Neural cell (in vitro differentiated cells): ENCODE data around the gene EYA3. TPM values are rescaled to one million over a fixed set of nuclear protein-coding genes. Genes with fewer than 3 reads are reported as not detected.
"Not testable (repeated sequence)": the region's sequence is repeated elsewhere in the genome, so short reads cannot be mapped to it uniquely, and the experiment has no call there.

ENCODE experiments used
- H2AFZ ChIP-seq: fragments of 200-600, 300-800 bp; sonication (generic), shearing (Covaris generic); 2 replicates; pipeline ENCODE4 v1.6.0; 2014; ENCODE audit warnings: low read depth, mild to moderate bottlenecking, antibody characterized with exemption, low read length, moderate library complexity
- H3F3A ChIP-seq: fragments of 200-600 bp; shearing (Covaris generic); 2 replicates; pipeline ENCODE4 v1.6.1; 2016; ENCODE audit warnings: mild to moderate bottlenecking, moderate library complexity, mixed read lengths, antibody characterized with exemption, low read length; ENCODE audit not compliant: insufficient read depth, poor library complexity, severe bottlenecking
- H3K27ac ChIP-seq: fragments of 200-600, 300-800 bp; sonication (generic), shearing (Covaris generic); 2 replicates; pipeline ENCODE4 v1.5.1; 2014; ENCODE audit warnings: mild to moderate bottlenecking, low read length, moderate library complexity
- H3K27me3 ChIP-seq: fragments of 300-800, 200-600 bp; sonication (generic), shearing (Covaris generic); 2 replicates; pipeline ENCODE4 v1.6.0; 2014; ENCODE audit warnings: mild to moderate bottlenecking, low read depth, low read length, moderate library complexity; ENCODE audit not compliant: insufficient read depth
- H3K36me3 ChIP-seq: fragments of 300-800, 200-600 bp; sonication (generic), shearing (Covaris generic); 2 replicates; pipeline ENCODE4 v1.5.1; 2014; ENCODE audit warnings: mild to moderate bottlenecking, antibody characterized with exemption, low read length, moderate library complexity; ENCODE audit not compliant: insufficient read depth
- H3K4me2 ChIP-seq: fragments of 300-800, 200-600 bp; sonication (generic), shearing (Covaris generic); 2 replicates; pipeline ENCODE4 v1.6.0; 2014; ENCODE audit warnings: mild to moderate bottlenecking, low read length
- H3K4me3 ChIP-seq: fragments of 300-800, 200-600 bp; sonication (generic), shearing (Covaris generic); 2 replicates; pipeline ENCODE4 v1.5.1; 2014; ENCODE audit warnings: mild to moderate bottlenecking, low read length, moderate library complexity
- H3K79me2 ChIP-seq: fragments of 200-600 bp; shearing (Covaris generic); replicated peaks from 2 replicates; pipeline ENCODE4 v1.6.0; 2014; ENCODE audit warnings: mild to moderate bottlenecking, low read length, moderate library complexity; ENCODE audit not compliant: insufficient read depth
- H3K9ac ChIP-seq: fragments of 300-800, 200-600 bp; sonication (generic), shearing (Covaris generic); 2 replicates; pipeline ENCODE4 v1.6.1; 2016; ENCODE audit warnings: mild to moderate bottlenecking, low read length, mixed read lengths
- H3K9me2 ChIP-seq: fragments of 200-600 bp; shearing (Covaris generic); 2 replicates; pipeline ENCODE4 v1.6.1; 2016; ENCODE audit warnings: mild to moderate bottlenecking, low read length, mixed read lengths; ENCODE audit not compliant: insufficient read depth
- H3K9me3 ChIP-seq: fragments of 200-600, 300-800 bp; sonication (generic), shearing (Covaris generic); 2 replicates; pipeline ENCODE4 v1.6.1; 2016; ENCODE audit warnings: mild to moderate bottlenecking, mixed run types, low read length, moderate library complexity, mixed read lengths
- H4K20me1 ChIP-seq: fragments of 200-600 bp; shearing (Covaris generic); 2 replicates; pipeline ENCODE4 v1.6.1; 2016; ENCODE audit warnings: mild to moderate bottlenecking, mixed run types; ENCODE audit not compliant: insufficient read depth
- CTCF ChIP-seq: fragments of 450-650 bp; IDR thresholded peaks from 2 replicates; pipeline ENCODE4 v1.5.1; 2014; ENCODE audit warnings: antibody characterized with exemption, mild to moderate bottlenecking, moderate library complexity; ENCODE audit not compliant: poor library complexity, severe bottlenecking
- EP300 ChIP-seq: fragments of 450-650 bp; conservative IDR thresholded peaks from 2 replicates; pipeline ENCODE4 v1.6.1; 2014; ENCODE audit warnings: antibody characterized with exemption, mild to moderate bottlenecking, moderate library complexity; ENCODE audit not compliant: poor library complexity, severe bottlenecking
- EZH2 ChIP-seq: fragments of 200-600, 300-800 bp; shearing (Covaris generic), sonication (generic); IDR thresholded peaks from 2 replicates; pipeline ENCODE4 v1.6.1; 2014; ENCODE audit warnings: antibody characterized with exemption, low read length, borderline replicate concordance, mild to moderate bottlenecking; ENCODE audit not compliant: insufficient read depth, poor library complexity, severe bottlenecking
- MXI1 ChIP-seq: fragments of 450-650 bp; conservative IDR thresholded peaks from 2 replicates; pipeline ENCODE4 v1.6.1; 2014; ENCODE audit warnings: antibody characterized with exemption, mild to moderate bottlenecking; ENCODE audit not compliant: poor library complexity, severe bottlenecking
- POLR2AphosphoS5 ChIP-seq: IDR thresholded peaks from 2 replicates; pipeline ENCODE4 v1.6.1; 2012
- RAD21 ChIP-seq: fragments of 450-650 bp; conservative IDR thresholded peaks from 2 replicates; pipeline ENCODE4 v1.6.1; 2014; ENCODE audit warnings: antibody characterized with exemption, mild to moderate bottlenecking, moderate library complexity
- SMC3 ChIP-seq: fragments of 450-650 bp; conservative IDR thresholded peaks from 2 replicates; pipeline ENCODE4 v1.6.1; 2014; ENCODE audit warnings: antibody characterized with exemption, mild to moderate bottlenecking, moderate library complexity; ENCODE audit not compliant: poor library complexity
- TAF1 ChIP-seq: IDR thresholded peaks from 2 replicates; pipeline ENCODE4 v1.6.1; 2012; ENCODE audit warnings: low read depth
- polyA plus RNA-seq: library from polyadenylated mRNA; depleted of rRNA; stranded (reverse); fragments of >200 nt; gene quantifications from 2 replicates; pipeline ENCODE4 v1.2.3, GENCODE V29; 2014
- TF ChIP-seq, protein P1 (sequence below): IDR thresholded peaks from 2 replicates; pipeline ENCODE4 v1.6.1; 2012; ENCODE audit warnings: borderline replicate concordance

Gene EYA3
- polyA plus RNA-seq, 1 donor from 2014 or later, result 11.2 TPM

DNA sequence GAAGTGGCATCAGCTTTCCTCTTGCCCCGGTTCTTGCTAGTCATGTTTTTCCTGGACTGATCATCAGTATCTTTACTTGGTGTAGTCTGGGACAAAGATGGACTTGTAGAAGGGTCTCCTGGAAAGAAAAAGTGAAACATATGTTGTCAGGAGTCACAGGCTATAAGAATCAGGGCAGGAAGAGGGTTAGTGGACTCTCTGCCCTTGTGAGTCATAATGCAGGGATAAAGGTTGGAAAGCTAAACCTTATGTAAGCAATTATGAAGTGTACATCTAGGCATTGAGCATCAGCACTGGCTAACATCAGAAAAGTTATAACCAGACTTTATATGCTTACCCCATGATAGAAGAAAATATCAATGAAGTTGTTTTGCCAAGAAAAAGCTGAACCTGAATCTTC is 77.4 kb downstream of the EYA3 start:
- no peaks in the 10 kb centered on the region for H4K20me1 ChIP-seq
- no peak overlapping the region for H3K9ac ChIP-seq
- no peaks in the 10 kb centered on the region for H3F3A ChIP-seq
- H2AFZ ChIP-seq, result no peak overlapping the region
- H3K9me2 ChIP-seq, result no peaks in the 10 kb centered on the region
- no peaks in the 10 kb centered on the region for H3K79me2 ChIP-seq
- TF ChIP-seq EZH2 (no peak), POLR2AphosphoS5 (no peak), MXI1 (no peak)
- H3K36me3 ChIP-seq, result peaks cover 5% of the 10 kb centered on the region
- H3K4me2 ChIP-seq, result no peak overlapping the region
- no peaks in the 10 kb centered on the region for H3K9me3 ChIP-seq
- H3K27ac ChIP-seq, result no peak overlapping the region
- no peaks in the 10 kb centered on the region for H3K27me3 ChIP-seq
- H3K4me3 ChIP-seq, result no peak overlapping the region

GRCh38 chr1:28003117-28003516 is 85.3 kb downstream of the EYA3 start:
- H3K36me3 ChIP-seq, H3K27ac ChIP-seq: not testable (repeated sequence)

DNA sequence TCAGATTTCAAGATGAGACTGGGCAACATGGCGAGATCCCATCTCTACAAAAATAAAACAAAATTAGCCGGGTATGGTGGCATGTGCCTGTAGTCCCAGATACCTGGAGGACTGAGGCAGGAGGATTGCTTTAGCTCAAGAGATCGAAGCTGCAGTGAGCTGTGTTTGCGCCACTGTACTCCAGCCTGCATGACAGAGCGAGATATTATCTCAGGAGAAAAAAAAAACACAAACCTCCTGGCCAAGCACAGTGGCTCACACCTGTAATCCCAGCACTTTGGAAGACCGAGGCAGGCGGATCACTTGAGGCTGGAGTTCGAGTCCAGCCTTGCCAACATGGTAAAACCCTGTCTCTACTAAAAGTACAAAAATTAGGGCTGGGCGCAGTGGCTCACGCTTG is 85.8 kb downstream of the EYA3 start:
- Histone ChIP-seq H3K9me3 (no peaks in the 10 kb centered on the region), H3K27me3 (no peaks in the 10 kb centered on the region), H3K79me2 (no peaks in the 10 kb centered on the region), H3F3A (no peaks in the 10 kb centered on the region), H3K27ac (no peak overlapping the region), H3K9ac (no peak overlapping the region), H3K36me3 (no peaks in the 10 kb centered on the region), H3K9me2 (no peaks in the 10 kb centered on the region), H3K4me2 (no peak overlapping the region), H4K20me1 (no peaks in the 10 kb centered on the region), H3K4me3 (no peak overlapping the region), H2AFZ (no peak overlapping the region)
- TF ChIP-seq EZH2, result no peak

More at GRCh38 chr1:28003117-28003516, 85.3 kb downstream of the EYA3 start:
- not testable (repeated sequence) for H3K9me2 ChIP-seq, H3K27me3 ChIP-seq, H3K4me3 ChIP-seq, H3F3A ChIP-seq, H2AFZ ChIP-seq, H3K9ac ChIP-seq, H3K9me3 ChIP-seq, H4K20me1 ChIP-seq, H3K4me2 ChIP-seq, H3K79me2 ChIP-seq

DNA sequence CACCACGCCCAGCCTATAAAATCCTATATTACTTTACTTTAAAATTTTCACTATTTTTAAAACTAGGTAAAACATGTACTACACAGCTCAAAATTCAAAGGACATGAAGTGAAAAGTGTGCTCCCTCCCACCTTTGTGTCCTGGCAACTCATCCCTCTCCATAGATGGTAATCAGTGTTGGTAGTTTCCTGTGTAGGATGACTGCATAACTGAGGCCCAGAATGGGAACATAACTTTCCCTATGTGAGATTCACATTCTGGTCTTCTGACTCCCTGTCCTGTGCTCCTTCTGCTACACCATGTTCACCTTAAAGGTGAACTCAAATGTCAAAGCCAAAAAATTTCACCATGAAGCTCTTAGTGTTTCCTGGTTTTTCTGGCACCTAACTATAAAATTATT is 89.4 kb downstream of the EYA3 start:
- Histone ChIP-seq H3K27ac (no peak overlapping the region), H3F3A (no peaks in the 10 kb centered on the region), H2AFZ (no peak overlapping the region), H3K79me2 (no peaks in the 10 kb centered on the region), H3K9me2 (no peaks in the 10 kb centered on the region), H3K4me2 (no peak overlapping the region), H3K36me3 (no peaks in the 10 kb centered on the region), H3K9ac (no peak overlapping the region), H3K9me3 (no peaks in the 10 kb centered on the region), H3K4me3 (no peak overlapping the region), H4K20me1 (no peaks in the 10 kb centered on the region), H3K27me3 (no peaks in the 10 kb centered on the region)
- TF ChIP-seq POLR2AphosphoS5, result no peak
- no peak for TF ChIP-seq CTCF
- no peak for TF ChIP-seq RAD21
- TF ChIP-seq, protein P1, sequence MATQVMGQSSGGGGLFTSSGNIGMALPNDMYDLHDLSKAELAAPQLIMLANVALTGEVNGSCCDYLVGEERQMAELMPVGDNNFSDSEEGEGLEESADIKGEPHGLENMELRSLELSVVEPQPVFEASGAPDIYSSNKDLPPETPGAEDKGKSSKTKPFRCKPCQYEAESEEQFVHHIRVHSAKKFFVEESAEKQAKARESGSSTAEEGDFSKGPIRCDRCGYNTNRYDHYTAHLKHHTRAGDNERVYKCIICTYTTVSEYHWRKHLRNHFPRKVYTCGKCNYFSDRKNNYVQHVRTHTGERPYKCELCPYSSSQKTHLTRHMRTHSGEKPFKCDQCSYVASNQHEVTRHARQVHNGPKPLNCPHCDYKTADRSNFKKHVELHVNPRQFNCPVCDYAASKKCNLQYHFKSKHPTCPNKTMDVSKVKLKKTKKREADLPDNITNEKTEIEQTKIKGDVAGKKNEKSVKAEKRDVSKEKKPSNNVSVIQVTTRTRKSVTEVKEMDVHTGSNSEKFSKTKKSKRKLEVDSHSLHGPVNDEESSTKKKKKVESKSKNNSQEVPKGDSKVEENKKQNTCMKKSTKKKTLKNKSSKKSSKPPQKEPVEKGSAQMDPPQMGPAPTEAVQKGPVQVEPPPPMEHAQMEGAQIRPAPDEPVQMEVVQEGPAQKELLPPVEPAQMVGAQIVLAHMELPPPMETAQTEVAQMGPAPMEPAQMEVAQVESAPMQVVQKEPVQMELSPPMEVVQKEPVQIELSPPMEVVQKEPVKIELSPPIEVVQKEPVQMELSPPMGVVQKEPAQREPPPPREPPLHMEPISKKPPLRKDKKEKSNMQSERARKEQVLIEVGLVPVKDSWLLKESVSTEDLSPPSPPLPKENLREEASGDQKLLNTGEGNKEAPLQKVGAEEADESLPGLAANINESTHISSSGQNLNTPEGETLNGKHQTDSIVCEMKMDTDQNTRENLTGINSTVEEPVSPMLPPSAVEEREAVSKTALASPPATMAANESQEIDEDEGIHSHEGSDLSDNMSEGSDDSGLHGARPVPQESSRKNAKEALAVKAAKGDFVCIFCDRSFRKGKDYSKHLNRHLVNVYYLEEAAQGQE, result no peak
- no peak for TF ChIP-seq EZH2
- no peak for TF ChIP-seq TAF1
- no peak for TF ChIP-seq SMC3
- TF ChIP-seq EP300, result no peak

DNA sequence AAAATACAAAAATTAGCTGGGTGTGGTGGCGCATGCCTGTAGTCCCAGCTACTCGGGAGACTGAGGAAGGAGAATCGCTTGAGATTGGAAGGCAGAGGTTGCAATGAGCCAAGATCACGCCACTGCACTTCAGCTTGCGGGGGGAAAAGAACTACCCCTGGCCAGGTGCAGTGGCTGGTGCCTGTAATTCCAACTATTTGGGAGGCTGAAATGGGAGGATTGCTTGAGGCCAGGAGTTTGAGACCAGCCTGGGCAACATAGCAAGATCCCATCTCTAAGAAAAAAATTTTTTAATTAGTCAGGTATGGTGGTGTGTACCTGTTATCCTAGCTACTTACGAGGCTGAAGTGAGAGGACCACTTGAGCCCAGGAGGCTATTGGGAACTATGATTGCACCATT is 93.9 kb downstream of the EYA3 start:
- H3F3A ChIP-seq, H3K27ac ChIP-seq, H2AFZ ChIP-seq, H3K4me3 ChIP-seq, H3K79me2 ChIP-seq, H3K4me2 ChIP-seq, H4K20me1 ChIP-seq, H3K27me3 ChIP-seq, H3K9me2 ChIP-seq, H3K9ac ChIP-seq, H3K9me3 ChIP-seq, H3K36me3 ChIP-seq: not testable (repeated sequence)
